Right lobe of liver (tissue), 6 donors: ENCODE results near the gene CCDC33. TPM values are rescaled to one million over a fixed set of nuclear protein-coding genes. Genes with fewer than 3 reads are reported as not detected.

Experiments used
- ATAC-seq, 4 donors: fragments of 200-7000 bp; cut with Tn5 transposase; one replicate each; pipeline ENCODE4 v1.9.1; 2020; ENCODE audit warnings: mild to moderate bottlenecking in 4 of 4, moderate library complexity in 4 of 4
- DNase-seq, 3 donors: peaks; one replicate each; pipeline ENCODE4 v3.0.0-alpha.2; 2020
- H3K27ac ChIP-seq, 3 donors: fragments of 200-600 bp; one replicate each; pipeline ENCODE4 v1.8.0; 2022
- H3K27me3 ChIP-seq, 2 donors: fragments of 200-600 bp; one replicate each; pipeline ENCODE4 v1.8.0; 2022
- H3K36me3 ChIP-seq, 4 donors: fragments of 200-600 bp; sonication (generic) in 1 of 4; one replicate each; pipeline versions ENCODE4 v1.5.1 to v1.8.0; 2017 to 2022; ENCODE audit warnings: control low read depth in 1 of 4
- H3K4me1 ChIP-seq, 4 donors: fragments of 200-600 bp; sonication (generic) in 1 of 4; one replicate each; pipeline versions ENCODE4 v1.5.1 to v1.8.0; 2017 to 2022; ENCODE audit warnings: control low read depth in 1 of 4
- H3K4me3 ChIP-seq, 3 donors: fragments of 200-600 bp; one replicate each; pipeline ENCODE4 v1.8.0; 2022
- H3K9me3 ChIP-seq, 4 donors: fragments of 200-600 bp; sonication (generic) in 1 of 4; one replicate each; pipeline versions ENCODE4 v1.5.1 to v1.8.0; 2017 to 2022; ENCODE audit warnings: control low read depth in 1 of 4
- CTCF ChIP-seq, 4 donors: fragments of 200-600 bp in 3 of 4; fragments of 450-650 bp in 1 of 4; IDR thresholded peaks; one replicate each; pipeline versions ENCODE4 v1.5.1 to v1.8.0; 2016 to 2022; ENCODE audit warnings: antibody characterized with exemption in 4 of 4, mild to moderate bottlenecking in 2 of 4
- POLR2A ChIP-seq: fragments of 450-650 bp; IDR thresholded peaks from one replicate; pipeline ENCODE4 v1.6.1; 2017; ENCODE audit warnings: antibody characterized with exemption, mild to moderate bottlenecking
- WGBS: methylation state at CpG from one replicate; pipeline ENCODE4 v1.1.6; 2018; ENCODE audit warnings: low coverage, low lambda C conversion rate; ENCODE audit not compliant: insufficient coverage; ENCODE audit errors: missing lambda C conversion rate; 5-methylcytosine and 5-hydroxymethylcytosine counted together
- intact Hi-C, 2 donors: fragments of 100-400 bp; cut with DNase I; formaldehyde crosslinking; loops; one replicate each; pipeline versions ENCODE4 v1.11.2 to v1.14.1; 2022
- total RNA-seq, 6 experiments: library from RNA; depleted of rRNA in 2 of 6; stranded (reverse); fragments of >200 nt in 2 of 6; fragmentation: NEBNext Ultra II Directional in 3 of 6; extraction: Animal tissue kit (Norgen Biotek cat#: 25700) in 3 of 6; gene quantifications; one replicate each; pipeline versions ENCODE4 v1.1.0 to v1.2.4, GENCODE V29; 2016 to 2023
- donor health status: DM: no; HTN: yes; CAD: no.
- donor health status: DM: no; HTN: no; CAD: no.
- donor health status: DM: no; HTN: no; CAD: no.
- donor health status: DM: no; HTN: yes; CAD: no.
- donor health status: DM: no; HTN: yes; CAD: no.

The CCDC33 gene
- total RNA-seq, 6 experiments from 2014 or later, result not detected

- no peaks in the 10 kb centered on the region for H3K9me3 ChIP-seq
- H3K27me3 ChIP-seq, result no peaks in the 10 kb centered on the region
- TF ChIP-seq POLR2A (no peak), CTCF (IDR thresholded peaks at IDR 0.05) (no peak)
- intact Hi-C loops, result no loop called here
- WGBS, result 85% methylated on average over 7 of the region's 10 CpGs
- no peaks in the 10 kb centered on the region for H3K4me1 ChIP-seq
- H3K4me3 ChIP-seq, result no peak overlapping the region
- no peak overlapping the region for H3K27ac ChIP-seq
- no peak for DNase-seq
- H3K36me3 ChIP-seq, result no peaks in the 10 kb centered on the region
- ATAC-seq, result no peak
Measured at GRCh38 chr15:74231475-74231874, 4.7 kb upstream of the CCDC33 start.

- Histone ChIP-seq H3K4me3 (no peak overlapping the region), H3K36me3 (no peaks in the 10 kb centered on the region), H3K9me3 (no peaks in the 10 kb centered on the region), H3K4me1 (no peaks in the 10 kb centered on the region), H3K27me3 (no peaks in the 10 kb centered on the region), H3K27ac (no peak overlapping the region)
- intact Hi-C loops, result no loop called here
- no peak for ATAC-seq
- DNase-seq, result no peak
- 44% methylated on average over 2 of the region's 6 CpGs for WGBS
- TF ChIP-seq CTCF (IDR thresholded peaks at IDR 0.05) (no peak), POLR2A (no peak)
Measured at GRCh38 chr15:74233373-74233772, 2.8 kb upstream of the CCDC33 start.

GRCh38 chr15:74233851-74234597 lies 2.1 kb upstream of the CCDC33 start:
- ATAC-seq (no peak), DNase-seq (no peak)
- Histone ChIP-seq H3K27me3 (no peaks in the 10 kb centered on the region), H3K4me1 (no peaks in the 10 kb centered on the region), H3K4me3 (no peak overlapping the region), H3K36me3 (no peaks in the 10 kb centered on the region), H3K9me3 (no peaks in the 10 kb centered on the region), H3K27ac (no peak overlapping the region)
- WGBS, result 100% methylated on average over 2 of the region's 3 CpGs
- TF ChIP-seq CTCF (IDR thresholded peaks at IDR 0.05), result no peak
- TF ChIP-seq POLR2A, result no peak
- intact Hi-C loops, result no loop called here

- TF ChIP-seq POLR2A (no peak), CTCF (IDR thresholded peaks at IDR 0.05) (no peak)
- no CpG with 5 or more reads among the region's 9 CpGs for WGBS
- no peak for DNase-seq
- Histone ChIP-seq H3K27ac (no peak overlapping the region), H3K4me1 (peaks cover 0 to 2% (median 0%) of the 10 kb centered on the region in 4 donors), H3K36me3 (no peaks in the 10 kb centered on the region), H3K4me3 (no peak overlapping the region), H3K9me3 (no peaks in the 10 kb centered on the region), H3K27me3 (no peaks in the 10 kb centered on the region)
- no peak for ATAC-seq
- intact Hi-C loops, result no loop called here
Measured at GRCh38 chr15:74234598-74234875, 1.6 kb upstream of the CCDC33 start.
